T-cell (primary cell): ENCODE results near the gene ODC1. TPM values are rescaled to one million over a fixed set of nuclear protein-coding genes. Genes with fewer than 3 reads are reported as not detected.
A peak's percentile ranks its signal among the peaks of the same experiment; 100 is the strongest.

Experiments used
- ATAC-seq, 4 experiments: fragments of 200-7000 bp in 3 of 4; fragments of 150-1000 bp in 1 of 4; cut with Tn5 transposase; replicated peaks in 1 of 4; 1 replicate in 3 of 4; 2 replicates in 1 of 4; pipeline ENCODE4 v1.10.0; 2021; ENCODE audit warnings: moderate library complexity in 3 of 4, mild to moderate bottlenecking in 2 of 4, moderate number of reproducible peaks in 1 of 4
- CTCF ChIA-PET, 2 donors: fragments of 300-600 bp; sonication (Branson Sonifier 250); formaldehyde crosslinking; loops; one replicate each; lab custom pipeline; 2022; ENCODE audit warnings: antibody characterized with exemption in 2 of 2; lab: Charles Lee
- POLR2A ChIA-PET, 2 donors: fragments of 300-600 bp; sonication (Branson Sonifier 250); formaldehyde crosslinking; loops; one replicate each; lab custom pipeline; 2022; ENCODE audit warnings: antibody characterized with exemption in 2 of 2; lab: Charles Lee
- DNase-seq, 35 experiments: peaks; one replicate each; pipeline versions ENCODE4 v3.0.0 to v3.0.0-alpha.2; 2013 to 2023
- H3K27ac ChIP-seq: one replicate; pipeline ENCODE4 v1.5.1; 2013; ENCODE audit warnings: low read length
- H3K27me3 ChIP-seq, 2 experiments: replicated peaks in 1 of 2; 1 replicate in 1 of 2; 2 replicates in 1 of 2; pipeline versions ENCODE4 v1.6.1 to v1.7.0; 2013; ENCODE audit warnings: low read length in 1 of 2, mixed read lengths in 1 of 2; ENCODE audit not compliant: control insufficient read depth in 2 of 2, insufficient read depth in 2 of 2; ENCODE audit errors: extremely low read depth in 1 of 2
- H3K36me3 ChIP-seq, 2 donors: 1 replicate in 1 of 2; 2 replicates in 1 of 2; pipeline versions ENCODE4 v1.6.1 to v1.7.0; 2013; ENCODE audit warnings: low read length in 1 of 2; ENCODE audit not compliant: control insufficient read depth in 2 of 2, insufficient read depth in 1 of 2; ENCODE audit errors: extremely low read depth in 1 of 2
- H3K4me1 ChIP-seq, 2 experiments: 1 replicate in 1 of 2; 2 replicates in 1 of 2; pipeline versions ENCODE4 v1.6.1 to v1.7.0; 2013; ENCODE audit warnings: low read length in 2 of 2, mixed read lengths in 1 of 2; ENCODE audit not compliant: insufficient read depth in 2 of 2, control insufficient read depth in 1 of 2; ENCODE audit errors: extremely low read depth in 1 of 2
- H3K4me3 ChIP-seq, 2 donors: 1 replicate in 1 of 2; 2 replicates in 1 of 2; pipeline versions ENCODE4 v1.5.1 to v1.7.0; 2013; ENCODE audit warnings: mild to moderate bottlenecking in 2 of 2, low read length in 1 of 2, moderate library complexity in 1 of 2; ENCODE audit not compliant: control insufficient read depth in 1 of 2; ENCODE audit errors: extremely low read depth in 1 of 2
- H3K9me3 ChIP-seq: 2 replicates; pipeline ENCODE4 v1.7.0; 2013
- H3K27ac Mint-ChIP-seq, 2 donors: one replicate each; pipeline ENCODE4 v1.8.0; 2020 to 2021; ENCODE audit warnings: mild to moderate bottlenecking in 2 of 2, mixed read lengths in 2 of 2
- H3K27me3 Mint-ChIP-seq, 2 donors: one replicate each; pipeline ENCODE4 v1.8.0; 2021 to 2022; ENCODE audit warnings: mixed read lengths in 2 of 2
- H3K36me3 Mint-ChIP-seq: one replicate; pipeline ENCODE4 v1.8.0; 2021; ENCODE audit warnings: mixed read lengths
- H3K4me1 Mint-ChIP-seq, 3 donors: one replicate each; pipeline ENCODE4 v1.8.0; 2020 to 2022; ENCODE audit warnings: mixed read lengths in 3 of 3, mild to moderate bottlenecking in 1 of 3
- H3K4me3 Mint-ChIP-seq, 3 donors: one replicate each; pipeline ENCODE4 v1.8.0; 2020 to 2022; ENCODE audit warnings: mild to moderate bottlenecking in 3 of 3, mixed read lengths in 3 of 3, moderate library complexity in 3 of 3
- H3K9me3 Mint-ChIP-seq, 3 donors: one replicate each; pipeline ENCODE4 v1.8.0; 2020 to 2022; ENCODE audit warnings: mixed read lengths in 3 of 3
- WGBS: methylation state at CpG from one replicate; pipeline ENCODE4 v1.1.5; 2013; ENCODE audit warnings: missing lambda C conversion rate; ENCODE audit not compliant: insufficient coverage; 5-methylcytosine and 5-hydroxymethylcytosine counted together
- total RNA-seq, 35 experiments: library from RNA in 6 of 35; stranded (reverse) in 6 of 35; fragments of 120-200 nt in 1 of 35; gene quantifications; one replicate each; pipeline versions ENCODE4 v1.2.1 to v1.2.4 and lab custom pipeline; 2013 to 2026

ODC1 gene
- total RNA-seq, 5 donors from 2014 or later (not counting 1 experiment from before 2014, with no cell fraction given), result 40.6 to 102 (median 53.3) TPM

- Mint-ChIP-seq H3K27me3 (no peaks in the 10 kb centered on the region), H3K4me3 (no peak overlapping the region), H3K4me1 (peaks cover 9 to 15% (median 13%) of the 10 kb centered on the region in 3 donors), H3K27ac (no peak overlapping the region), H3K9me3 (no peaks in the 10 kb centered on the region), H3K36me3 (no peaks in the 10 kb centered on the region)
- ChIA-PET CTCF (no interaction called here), POLR2A (interaction anchor here in 1 of 2 donors (0.6 kb wide), 1 partner anchor 356 kb away, joined by 3 read pairs; no protein-coding TSS in a partner anchor)
- H3K27ac ChIP-seq, result no peak overlapping the region
- ATAC-seq (no peak), DNase-seq (no peak)
- 85% methylated on average over 16 of the region's 17 CpGs for WGBS
- peaks cover 0 to 2% of the 10 kb centered on the region in 2 experiments for H3K27me3 ChIP-seq
- peaks cover 0 to 24% of the 10 kb centered on the region in 2 experiments for H3K4me1 ChIP-seq
- no peaks in the 10 kb centered on the region for H3K9me3 ChIP-seq
- no peaks in the 10 kb centered on the region for H3K36me3 ChIP-seq
- no peak overlapping the region for H3K4me3 ChIP-seq
These were observed 5.1 kb upstream of the ODC1 start for GRCh38 chr2:10452956-10453904.

DNA sequence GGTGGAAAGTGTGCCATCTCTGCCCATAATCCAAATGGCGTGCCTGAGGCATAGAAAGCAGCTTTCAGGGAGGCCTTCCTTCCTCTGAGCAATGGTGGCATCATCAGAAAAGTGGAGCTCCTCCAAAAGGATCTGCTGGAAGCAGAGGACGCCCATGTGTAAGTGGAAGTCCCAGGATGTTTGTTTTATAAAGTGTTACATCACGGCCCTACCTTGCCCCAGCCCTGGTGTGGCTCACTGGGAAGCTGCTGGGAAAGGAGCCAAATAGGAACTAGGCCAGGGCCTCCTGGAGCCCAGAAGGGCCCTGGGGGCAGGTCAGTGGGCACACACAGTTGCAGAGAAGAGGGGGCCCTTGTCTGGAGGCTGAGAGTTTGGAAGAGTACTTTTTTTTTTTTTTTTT, 4.2 kb upstream of the ODC1 start:
- POLR2A ChIA-PET, result no interaction called here

GRCh38 chr2:10451819-10452218, 3.7 kb upstream of the ODC1 start:
- H3K36me3 ChIP-seq, result no peaks in the 10 kb centered on the region
- no peak for DNase-seq
- no peaks in the 10 kb centered on the region for H3K27me3 Mint-ChIP-seq
- ATAC-seq, result no peak
- H3K4me1 Mint-ChIP-seq, result peaks cover 16 to 21% (median 20%) of the 10 kb centered on the region in 3 donors
- CTCF ChIA-PET, result interaction anchor here in 1 of 2 donors (0.6 to 0.7 kb wide), 2 partner anchors 20 to 28 kb away, joined by 4 to 6 read pairs; no protein-coding TSS in a partner anchor
- no peaks in the 10 kb centered on the region for H3K36me3 Mint-ChIP-seq
- no peaks in the 10 kb centered on the region for H3K9me3 ChIP-seq
- no peak overlapping the region for H3K4me3 ChIP-seq
- H3K4me3 Mint-ChIP-seq, result no peak overlapping the region
- POLR2A ChIA-PET, result interaction anchor here in 1 of 2 donors (0.6 kb wide), 1 partner anchor 665 kb away, joined by 17 read pairs; no protein-coding TSS in a partner anchor
- WGBS, result 100% methylated on average over 1 of the region's 6 CpGs
- H3K27ac Mint-ChIP-seq, result peak overlapping the region in 1 of 2 donors; percentile 22
- no peak overlapping the region for H3K27ac ChIP-seq
- no peaks in the 10 kb centered on the region for H3K9me3 Mint-ChIP-seq
- H3K4me1 ChIP-seq, result peaks cover 6 to 31% of the 10 kb centered on the region in 2 experiments
- peaks cover 0 to 2% of the 10 kb centered on the region in 2 experiments for H3K27me3 ChIP-seq

More for the DNA sequence above, 4.2 kb upstream of the ODC1 start:
- peaks cover 0 to 2% of the 10 kb centered on the region in 2 experiments for H3K27me3 ChIP-seq
- H3K9me3 Mint-ChIP-seq, result no peaks in the 10 kb centered on the region
- peaks cover 12 to 17% (median 15%) of the 10 kb centered on the region in 3 donors for H3K4me1 Mint-ChIP-seq
- H3K27ac ChIP-seq, result no peak overlapping the region
- no peaks in the 10 kb centered on the region for H3K9me3 ChIP-seq
- ATAC-seq (no peak), DNase-seq (no peak)
- H3K4me3 ChIP-seq, result no peak overlapping the region
- H3K27me3 Mint-ChIP-seq, result no peaks in the 10 kb centered on the region
- CTCF ChIA-PET, result interaction anchor here in 1 of 2 donors (0.7 kb wide), 1 partner anchor 28 kb away, joined by 6 read pairs; no protein-coding TSS in a partner anchor
- peaks cover 1 to 29% of the 10 kb centered on the region in 2 experiments for H3K4me1 ChIP-seq
- H3K4me3 Mint-ChIP-seq, result no peak overlapping the region
- no peaks in the 10 kb centered on the region for H3K36me3 Mint-ChIP-seq
- 100% methylated on average over 1 of the region's 3 CpGs for WGBS
- H3K36me3 ChIP-seq, result no peaks in the 10 kb centered on the region
- H3K27ac Mint-ChIP-seq, result no peak overlapping the region

GRCh38 chr2:10449838-10450691, 1.9 kb upstream of the ODC1 start:
- peak overlapping the region; percentile 16 to 39 for H3K27ac Mint-ChIP-seq
- H3K4me3 Mint-ChIP-seq, result peak overlapping the region; percentile 73 to 79 (median 77)
- H3K27ac ChIP-seq, result no peak overlapping the region
- DNase-seq, result no peak
- peaks cover 0 to 2% of the 10 kb centered on the region in 2 experiments for H3K27me3 ChIP-seq
- H3K4me1 ChIP-seq, result peaks cover 6 to 35% of the 10 kb centered on the region in 2 experiments
- no peaks in the 10 kb centered on the region for H3K36me3 Mint-ChIP-seq
- H3K4me3 ChIP-seq, result no peak overlapping the region
- no peaks in the 10 kb centered on the region for H3K27me3 Mint-ChIP-seq
- H3K4me1 Mint-ChIP-seq, result peaks cover 16 to 34% (median 32%) of the 10 kb centered on the region in 3 donors
- ChIA-PET POLR2A (interaction anchor here in 1 of 2 donors (0.6 kb wide), 1 partner anchor 894 kb away, joined by 3 read pairs; no protein-coding TSS in a partner anchor), CTCF (interaction anchor here (1.2 to 6.5 kb wide), 2 partner anchors 15 kb away, joined by 4 to 22 read pairs; no protein-coding TSS in a partner anchor)
- ATAC-seq, result no peak
- 95% methylated on average over 8 of the region's 22 CpGs for WGBS
- H3K36me3 ChIP-seq, result peaks cover 0 to 2% of the 10 kb centered on the region in 2 donors
- H3K9me3 ChIP-seq, result no peaks in the 10 kb centered on the region
- H3K9me3 Mint-ChIP-seq, result no peaks in the 10 kb centered on the region

- Mint-ChIP-seq H3K9me3 (no peaks in the 10 kb centered on the region), H3K36me3 (peaks cover 6% of the 10 kb centered on the region), H3K4me1 (peaks cover 16 to 40% (median 39%) of the 10 kb centered on the region in 3 donors), H3K27me3 (no peaks in the 10 kb centered on the region), H3K4me3 (peak overlapping the region; percentile 73 to 79 (median 77)), H3K27ac (peak overlapping the region; percentile 81 to 84)
- no CpG with 5 or more reads among the region's 5 CpGs for WGBS
- Histone ChIP-seq H3K9me3 (no peaks in the 10 kb centered on the region), H3K4me3 (peak overlapping the region; percentile 60 to 64), H3K27me3 (peaks cover 0 to 2% of the 10 kb centered on the region in 2 experiments), H3K36me3 (peaks cover 0 to 8% of the 10 kb centered on the region in 2 donors), H3K4me1 (peaks cover 6 to 35% of the 10 kb centered on the region in 2 experiments), H3K27ac (peak overlapping the region; percentile 96)
- ChIA-PET POLR2A (interaction anchor here in 1 of 2 donors (0.6 kb wide), 1 partner anchor 893 kb away, joined by 3 read pairs; no protein-coding TSS in a partner anchor), CTCF (interaction anchor here (1.2 to 6.5 kb wide), 2 partner anchors 15 kb away, joined by 4 to 22 read pairs; no protein-coding TSS in a partner anchor)
- DNase-seq (no peak), ATAC-seq (no peak)
These were observed 1.3 kb upstream of the ODC1 start for GRCh38 chr2:10449486-10449831.
